ENCODE data around the gene SERPINB8. TPM values are rescaled to one million over a fixed set of nuclear protein-coding genes. Genes with fewer than 3 reads are reported as not detected.

The SERPINB8 gene
- total RNA-seq, 4 donors from 2014 or later = 6.2 to 18.4 (median 11.1) TPM

- WGBS = 84% methylated on average over 7 of the region's 7 CpGs
- TF ChIP-seq EP300 (IDR thresholded peaks at IDR 0.05) = no peak
- no peak for TF ChIP-seq POLR2AphosphoS5 (IDR thresholded peaks at IDR 0.05)
- TF ChIP-seq CTCF (IDR thresholded peaks at IDR 0.05) = no peak
- TF ChIP-seq POLR2A (IDR thresholded peaks at IDR 0.05; ENCODE audit: low read depth) = no peak
- no peak overlapping the region for H3K4me3 ChIP-seq
- peaks cover 0 to 2% (median under 1%) of the 10 kb centered on the region in 4 donors for H3K36me3 ChIP-seq
- no peaks in the 10 kb centered on the region for H3K9me3 ChIP-seq
- intact Hi-C loops (cut with DNase I) = loop anchor here (10.0 kb wide), 1 partner anchor 48 kb away; the partner anchor contains the start of gene HMSD
- no peak for DNase-seq (ENCODE audit: extremely low spot score)
- H3K4me1 ChIP-seq = peaks cover 0 to 5% (median 2%) of the 10 kb centered on the region in 4 donors
- H3K27ac ChIP-seq (replicated peaks in 1 of 4) = no peak overlapping the region
- H3K27me3 ChIP-seq = peaks cover 0 to 4% (median 0%) of the 10 kb centered on the region in 4 donors
These were observed 22.9 kb downstream of the SERPINB8 start for GRCh38 chr18:63992751-63993150.

GRCh38 chr18:63994783-63995399 is 25.0 kb downstream of the SERPINB8 start:
- no peak for DNase-seq (ENCODE audit: extremely low spot score)
- Histone ChIP-seq H3K27me3 (peaks cover 0 to 4% (median 0%) of the 10 kb centered on the region in 4 donors), H3K9me3 (no peaks in the 10 kb centered on the region), H3K4me3 (no peak overlapping the region), H3K4me1 (peaks cover 0 to 5% (median 2%) of the 10 kb centered on the region in 4 donors), H3K27ac (replicated peaks in 1 of 4) (no peak overlapping the region), H3K36me3 (no peaks in the 10 kb centered on the region)
- intact Hi-C loops (cut with DNase I) = loop anchor here (2.0 to 10.0 kb wide), 3 partner anchors 32 to 478 kb away; partner anchors contain the start of gene HMSD
- WGBS = 3% methylated on average over 5 of the region's 6 CpGs
- TF ChIP-seq POLR2AphosphoS5 (IDR thresholded peaks at IDR 0.05) (no peak), CTCF (IDR thresholded peaks at IDR 0.05) (peak; percentile 75 to 95 (median 87)), POLR2A (IDR thresholded peaks at IDR 0.05; ENCODE audit: low read depth) (no peak), EP300 (IDR thresholded peaks at IDR 0.05) (no peak)

- no peak overlapping the region for H3K27ac ChIP-seq (replicated peaks in 1 of 4)
- intact Hi-C loops (cut with DNase I) = loop anchor here (5.0 to 10.0 kb wide), 2 partner anchors 52 to 480 kb away; partner anchors contain the start of gene HMSD
- WGBS = 81% methylated on average over 4 of the region's 4 CpGs
- H3K27me3 ChIP-seq = peaks cover 0 to 10% (median 0%) of the 10 kb centered on the region in 4 donors
- H3K36me3 ChIP-seq = no peaks in the 10 kb centered on the region
- TF ChIP-seq EP300 (IDR thresholded peaks at IDR 0.05) = no peak
- TF ChIP-seq POLR2AphosphoS5 (IDR thresholded peaks at IDR 0.05) = no peak
- TF ChIP-seq CTCF (IDR thresholded peaks at IDR 0.05) = no peak
- TF ChIP-seq POLR2A (IDR thresholded peaks at IDR 0.05; ENCODE audit: low read depth) = no peak
- H3K4me1 ChIP-seq = peaks cover 0 to 5% (median 2%) of the 10 kb centered on the region in 4 donors
- no peak overlapping the region for H3K4me3 ChIP-seq
- no peaks in the 10 kb centered on the region for H3K9me3 ChIP-seq
- no peak for DNase-seq (ENCODE audit: extremely low spot score)
These were observed 27.2 kb downstream of the SERPINB8 start for GRCh38 chr18:63997041-63997440.

GRCh38 chr18:63997606-63998005 is 27.7 kb downstream of the SERPINB8 start:
- 66% methylated on average over 2 of the region's 2 CpGs for WGBS
- intact Hi-C loops (cut with DNase I) = loop anchor here (5.0 to 10.0 kb wide), 2 partner anchors 53 to 480 kb away; partner anchors contain the start of gene HMSD

More at GRCh38 chr18:63997606-63998005, 27.7 kb downstream of the SERPINB8 start:
- H3K4me1 ChIP-seq = peaks cover 0 to 5% (median 2%) of the 10 kb centered on the region in 4 donors
- H3K27ac ChIP-seq (replicated peaks in 1 of 4) = no peak overlapping the region
- no peak for DNase-seq (ENCODE audit: extremely low spot score)
- H3K4me3 ChIP-seq = no peak overlapping the region
- TF ChIP-seq POLR2AphosphoS5 (IDR thresholded peaks at IDR 0.05) = no peak
- TF ChIP-seq EP300 (IDR thresholded peaks at IDR 0.05) = no peak
- no peak for TF ChIP-seq POLR2A (IDR thresholded peaks at IDR 0.05; ENCODE audit: low read depth)
- TF ChIP-seq CTCF (IDR thresholded peaks at IDR 0.05) = no peak
- H3K9me3 ChIP-seq = peaks cover 0 to 2% (median 0%) of the 10 kb centered on the region in 4 donors
- H3K36me3 ChIP-seq = no peaks in the 10 kb centered on the region
- H3K27me3 ChIP-seq = peaks cover 0 to 16% (median 2%) of the 10 kb centered on the region in 4 donors
